CD14-positive monocyte (primary cell): ENCODE results near the gene SPR. TPM values are rescaled to one million over a fixed set of nuclear protein-coding genes. Genes with fewer than 3 reads are reported as not detected.

ENCODE experiments used
- DNase-seq, 3 donors: peaks; one replicate each; pipeline ENCODE4 v3.0.0-alpha.2; 2011 to 2022
- H2AFZ ChIP-seq: 2 replicates; pipeline ENCODE4 v1.6.0; 2012; ENCODE audit warnings: mild to moderate bottlenecking, low read depth, low read length, inconsistent platforms; ENCODE audit not compliant: insufficient read depth, poor library complexity, severe bottlenecking
- H3K27ac ChIP-seq, 2 donors: 1 replicate in 1 of 2; 2 replicates in 1 of 2; pipeline ENCODE4 v1.5.1; 2012 to 2013; ENCODE audit warnings: low read length in 2 of 2, control low read depth in 1 of 2, inconsistent platforms in 1 of 2, low read depth in 1 of 2, mild to moderate bottlenecking in 1 of 2
- H3K27me3 ChIP-seq, 2 donors: one replicate each; pipeline versions ENCODE4 v1.6.0 to v1.6.1; 2011 to 2013; ENCODE audit warnings: low read length in 2 of 2; ENCODE audit not compliant: control insufficient read depth in 2 of 2, insufficient read depth in 2 of 2
- H3K36me3 ChIP-seq, 2 donors: replicated peaks in 1 of 2; 1 replicate in 1 of 2; 2 replicates in 1 of 2; pipeline versions ENCODE4 v1.5.1 to v1.6.1; 2012 to 2013; ENCODE audit warnings: low read length in 2 of 2, control low read depth in 1 of 2, inconsistent platforms in 1 of 2, mild to moderate bottlenecking in 1 of 2; ENCODE audit not compliant: insufficient read depth in 2 of 2, control insufficient read depth in 1 of 2
- H3K4me1 ChIP-seq, 2 donors: 1 replicate in 1 of 2; 2 replicates in 1 of 2; pipeline versions ENCODE4 v1.5.1 to v1.6.1; 2012 to 2013; ENCODE audit warnings: low read length in 2 of 2, control low read depth in 1 of 2, inconsistent platforms in 1 of 2, mild to moderate bottlenecking in 1 of 2, moderate library complexity in 1 of 2; ENCODE audit not compliant: insufficient read depth in 2 of 2, control insufficient read depth in 1 of 2
- H3K4me2 ChIP-seq: replicated peaks from 2 replicates; pipeline ENCODE3; 2012; ENCODE audit warnings: low read length, moderate library complexity, mild to moderate bottlenecking; ENCODE audit not compliant: poor library complexity, severe bottlenecking; ENCODE audit errors: extremely low read depth
- H3K4me3 ChIP-seq, 3 experiments: fragments of 200-600 bp in 1 of 3; sonication (generic) in 1 of 3; replicated peaks in 1 of 3; 1 replicate in 2 of 3; 2 replicates in 1 of 3; pipeline ENCODE4 v1.5.1; 2011 to 2013; ENCODE audit warnings: low read length in 3 of 3, mild to moderate bottlenecking in 3 of 3, control low read depth in 2 of 3, low read depth in 2 of 3, inconsistent platforms in 1 of 3, moderate library complexity in 1 of 3
- H3K79me2 ChIP-seq: 2 replicates; pipeline ENCODE4 v1.6.0; 2012; ENCODE audit warnings: mild to moderate bottlenecking, control low read depth, inconsistent platforms, low read length, moderate library complexity; ENCODE audit not compliant: insufficient read depth
- H3K9ac ChIP-seq: 2 replicates; pipeline ENCODE4 v1.6.0; 2017; ENCODE audit warnings: low read length, mild to moderate bottlenecking; ENCODE audit not compliant: insufficient read depth, poor library complexity, severe bottlenecking
- H3K9me3 ChIP-seq, 2 donors: replicated peaks in 1 of 2; 1 replicate in 1 of 2; 2 replicates in 1 of 2; pipeline versions ENCODE4 v1.5.1 to v1.6.1; 2012 to 2013; ENCODE audit warnings: low read length in 2 of 2, control low read depth in 1 of 2; ENCODE audit not compliant: control insufficient read depth in 1 of 2, insufficient read depth in 1 of 2
- H4K20me1 ChIP-seq: 2 replicates; pipeline ENCODE4 v1.6.0; 2012; ENCODE audit warnings: mild to moderate bottlenecking, low read length, control low read depth, moderate library complexity; ENCODE audit not compliant: insufficient read depth
- H3K27ac Mint-ChIP-seq, 7 donors: one replicate each; pipeline ENCODE4 v1.8.0; 2020; ENCODE audit warnings: mild to moderate bottlenecking in 7 of 7, mixed read lengths in 7 of 7, moderate library complexity in 6 of 7, inconsistent platforms in 2 of 7
- H3K27me3 Mint-ChIP-seq, 3 donors: one replicate each; pipeline ENCODE4 v1.8.0; 2021 to 2022; ENCODE audit warnings: low read depth in 3 of 3, mild to moderate bottlenecking in 3 of 3, mixed read lengths in 3 of 3, moderate library complexity in 3 of 3, inconsistent platforms in 1 of 3
- H3K36me3 Mint-ChIP-seq, 2 donors: one replicate each; pipeline ENCODE4 v1.8.0; 2020; ENCODE audit warnings: mixed read lengths in 2 of 2, inconsistent platforms in 1 of 2, mild to moderate bottlenecking in 1 of 2
- H3K4me1 Mint-ChIP-seq: one replicate; pipeline ENCODE4 v1.8.0; 2020; ENCODE audit warnings: mild to moderate bottlenecking, mixed read lengths
- H3K4me3 Mint-ChIP-seq, 2 donors: one replicate each; pipeline ENCODE4 v1.8.0; 2020; ENCODE audit warnings: mild to moderate bottlenecking in 2 of 2, mixed read lengths in 2 of 2, moderate library complexity in 1 of 2
- H3K9me3 Mint-ChIP-seq, 7 donors: one replicate each; pipeline ENCODE4 v1.8.0; 2020 to 2022; ENCODE audit warnings: mixed read lengths in 7 of 7, mild to moderate bottlenecking in 6 of 7, moderate library complexity in 6 of 7, inconsistent platforms in 2 of 7
- WGBS: methylation state at CpG from one replicate; pipeline ENCODE4 v1.1.5; 2013; ENCODE audit warnings: missing lambda C conversion rate; ENCODE audit not compliant: insufficient coverage; 5-methylcytosine and 5-hydroxymethylcytosine counted together
- intact Hi-C, 2 donors: fragments of 100-400 bp; cut with micrococcal nuclease; formaldehyde crosslinking; loops; one replicate each; pipeline versions ENCODE4 v1.15.0 to v1.15.1; 2023
- polyA plus RNA-seq, 3 donors: library from polyadenylated mRNA; depleted of rRNA in 1 of 3; unstranded in 2 of 3; stranded (reverse) in 1 of 3; fragments of 300-500 nt in 2 of 3; fragments of >200 nt in 1 of 3; fragmentation: Illumina TruSeq in 2 of 3; gene quantifications; 1 replicate in 2 of 3; 2 replicates in 1 of 3; pipeline ENCODE4 v1.2.3, GENCODE V29; 2012 to 2021
- TF ChIP-seq, protein P1 (sequence below): fragments of 200-600 bp; IDR thresholded peaks from one replicate; pipeline ENCODE4 v1.8.0; 2022; ENCODE audit warnings: antibody characterized with exemption, mild to moderate bottlenecking

SPR gene
- polyA plus RNA-seq, 3 donors = 2.9 to 12.5 (median 7.6) TPM

DNA sequence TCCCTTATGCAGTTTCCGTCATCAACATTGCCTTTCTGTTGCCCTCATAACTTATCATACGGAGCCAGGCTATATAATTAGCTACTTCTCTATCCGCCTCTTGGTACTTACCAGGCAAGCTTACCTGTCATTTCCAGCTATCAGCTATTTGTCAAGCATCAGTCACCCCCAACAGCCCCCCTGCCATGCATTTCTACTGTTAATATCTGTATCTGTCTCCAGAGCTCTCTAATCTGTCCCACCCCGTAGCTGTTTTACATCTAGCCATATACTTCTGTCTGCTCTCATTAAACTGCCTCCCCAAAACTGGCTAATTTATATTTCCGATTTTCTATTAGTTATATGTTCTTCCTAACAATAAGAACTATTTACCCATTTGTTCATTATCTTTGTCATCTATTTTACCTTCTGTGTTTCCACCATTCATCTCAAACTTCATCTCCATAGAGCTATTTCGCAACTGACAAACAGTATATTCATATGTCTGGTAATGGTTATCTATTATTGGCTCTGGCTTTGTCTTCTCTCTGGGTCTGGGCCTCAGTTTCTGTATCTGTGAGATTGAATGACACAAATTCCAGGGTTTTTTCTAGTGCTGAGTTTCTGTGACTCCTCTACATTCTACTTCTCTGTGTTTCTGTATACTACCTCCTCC is 39.7 kb downstream of the SPR start:
- Mint-ChIP-seq H3K36me3 (no peaks in the 10 kb centered on the region), H3K9me3 (peaks cover 0 to 7% (median 0%) of the 10 kb centered on the region in 7 donors), H3K4me3 (no peak overlapping the region), H3K27ac (no peak overlapping the region), H3K27me3 (peaks cover 39 to 44% (median 42%) of the 10 kb centered on the region in 3 donors), H3K4me1 (peaks cover 4% of the 10 kb centered on the region)
- H3K4me1 ChIP-seq = no peaks in the 10 kb centered on the region
- H3K4me2 ChIP-seq = no peak overlapping the region
- H2AFZ ChIP-seq = no peak overlapping the region
- TF ChIP-seq, protein P1, sequence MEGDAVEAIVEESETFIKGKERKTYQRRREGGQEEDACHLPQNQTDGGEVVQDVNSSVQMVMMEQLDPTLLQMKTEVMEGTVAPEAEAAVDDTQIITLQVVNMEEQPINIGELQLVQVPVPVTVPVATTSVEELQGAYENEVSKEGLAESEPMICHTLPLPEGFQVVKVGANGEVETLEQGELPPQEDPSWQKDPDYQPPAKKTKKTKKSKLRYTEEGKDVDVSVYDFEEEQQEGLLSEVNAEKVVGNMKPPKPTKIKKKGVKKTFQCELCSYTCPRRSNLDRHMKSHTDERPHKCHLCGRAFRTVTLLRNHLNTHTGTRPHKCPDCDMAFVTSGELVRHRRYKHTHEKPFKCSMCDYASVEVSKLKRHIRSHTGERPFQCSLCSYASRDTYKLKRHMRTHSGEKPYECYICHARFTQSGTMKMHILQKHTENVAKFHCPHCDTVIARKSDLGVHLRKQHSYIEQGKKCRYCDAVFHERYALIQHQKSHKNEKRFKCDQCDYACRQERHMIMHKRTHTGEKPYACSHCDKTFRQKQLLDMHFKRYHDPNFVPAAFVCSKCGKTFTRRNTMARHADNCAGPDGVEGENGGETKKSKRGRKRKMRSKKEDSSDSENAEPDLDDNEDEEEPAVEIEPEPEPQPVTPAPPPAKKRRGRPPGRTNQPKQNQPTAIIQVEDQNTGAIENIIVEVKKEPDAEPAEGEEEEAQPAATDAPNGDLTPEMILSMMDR = no peak
- H3K9me3 ChIP-seq = peaks cover 0 to 39% of the 10 kb centered on the region in 2 donors
- intact Hi-C loops = no loop called here
- 45% methylated on average over 4 of the region's 6 CpGs for WGBS
- peaks cover 77 to 93% of the 10 kb centered on the region in 2 donors for H3K27me3 ChIP-seq
- DNase-seq = no peak
- no peaks in the 10 kb centered on the region for H3K36me3 ChIP-seq
- no peak overlapping the region for H3K9ac ChIP-seq
- no peak overlapping the region for H3K27ac ChIP-seq
- H4K20me1 ChIP-seq = no peaks in the 10 kb centered on the region
- no peaks in the 10 kb centered on the region for H3K79me2 ChIP-seq
- H3K4me3 ChIP-seq = no peak overlapping the region

GRCh38 chr2:72927619-72928550 is 40.7 kb downstream of the SPR start:
- Histone ChIP-seq H3K4me1 (no peaks in the 10 kb centered on the region), H3K79me2 (no peaks in the 10 kb centered on the region), H3K9me3 (peaks cover 0 to 32% of the 10 kb centered on the region in 2 donors), H3K9ac (no peak overlapping the region), H2AFZ (no peak overlapping the region), H3K4me3 (no peak overlapping the region), H3K27me3 (peaks cover 67 to 84% of the 10 kb centered on the region in 2 donors), H3K36me3 (no peaks in the 10 kb centered on the region), H3K4me2 (no peak overlapping the region), H4K20me1 (no peaks in the 10 kb centered on the region), H3K27ac (no peak overlapping the region)
- peaks cover 31 to 38% (median 33%) of the 10 kb centered on the region in 3 donors for H3K27me3 Mint-ChIP-seq
- intact Hi-C loops = no loop called here
- H3K36me3 Mint-ChIP-seq = no peaks in the 10 kb centered on the region
- peaks cover 4% of the 10 kb centered on the region for H3K4me1 Mint-ChIP-seq
- no peak overlapping the region for H3K27ac Mint-ChIP-seq
- H3K9me3 Mint-ChIP-seq = peaks cover 0 to 7% (median 0%) of the 10 kb centered on the region in 7 donors
- H3K4me3 Mint-ChIP-seq = no peak overlapping the region
- TF ChIP-seq, protein P1 = no peak
- DNase-seq = no peak
- 84% methylated on average over 8 of the region's 8 CpGs for WGBS
